Stimulated activated CD8-positive, alpha-beta memory T cell treated with anti-CD3 and anti-CD28 coated beads, Interleukin-4, amount 100 ng/mL, for 1 hour (primary cell): ENCODE data around the gene GRIP2.

Experiments
- DNase-seq, 2 donors: peaks; one replicate each; pipeline ENCODE4 v3.0.0-alpha.2; 2020; ENCODE audit warnings: low read depth in 2 of 2, low spot score in 1 of 2

Gene GRIP2

GRCh38 chr3:14539384-14539741, 779 bp downstream of the GRIP2 start:
- DNase-seq, result no peak

GRCh38 chr3:14538451-14539088, 1.6 kb downstream of the GRIP2 start:
- no peak for DNase-seq

GRCh38 chr3:14537590-14538450, 2.3 kb downstream of the GRIP2 start:
- no peak for DNase-seq

GRCh38 chr3:14536837-14537589, 3.1 kb downstream of the GRIP2 start:
- DNase-seq, result no peak

GRCh38 chr3:14536055-14536815, 3.9 kb downstream of the GRIP2 start:
- DNase-seq, result no peak

- no peak for DNase-seq
These were observed 4.5 kb downstream of the GRIP2 start for GRCh38 chr3:14535616-14536015.

- DNase-seq, result no peak
These were observed 5.5 kb downstream of the GRIP2 start for GRCh38 chr3:14534516-14535191.

- DNase-seq, result no peak
These were observed 6.6 kb downstream of the GRIP2 start for GRCh38 chr3:14533457-14533958.

- DNase-seq, result no peak
These were observed 7.3 kb downstream of the GRIP2 start for GRCh38 chr3:14532691-14533456.

- DNase-seq, result no peak
These were observed 8.2 kb downstream of the GRIP2 start for GRCh38 chr3:14531856-14532395.

GRCh38 chr3:14528081-14528480, 12.1 kb downstream of the GRIP2 start:
- no peak for DNase-seq

GRCh38 chr3:14525685-14526631, 14.2 kb downstream of the GRIP2 start:
- DNase-seq, result no peak

- DNase-seq, result no peak
These were observed 15.1 kb downstream of the GRIP2 start for GRCh38 chr3:14524920-14525660.

- no peak for DNase-seq
These were observed 15.8 kb downstream of the GRIP2 start for GRCh38 chr3:14524311-14524711.

GRCh38 chr3:14523792-14524191, 16.4 kb downstream of the GRIP2 start:
- DNase-seq, result no peak

- no peak for DNase-seq
These were observed 17.4 kb downstream of the GRIP2 start for GRCh38 chr3:14522768-14523167.

GRCh38 chr3:14522129-14522691, 17.9 kb downstream of the GRIP2 start:
- DNase-seq, result no peak
